EL (cell line): ENCODE data around the gene PRICKLE3.
"Not testable (repeated sequence)": the region's sequence is repeated elsewhere in the genome, so short reads cannot be mapped to it uniquely, and the experiment has no call there.

ENCODE experiments used
- DNase-seq: peaks from one replicate; pipeline ENCODE4 v3.0.0-alpha.2; 2016

Gene PRICKLE3

GRCh38 chrX:49177873-49178480, 8.2 kb downstream of the PRICKLE3 start:
- DNase-seq = no peak

DNA sequence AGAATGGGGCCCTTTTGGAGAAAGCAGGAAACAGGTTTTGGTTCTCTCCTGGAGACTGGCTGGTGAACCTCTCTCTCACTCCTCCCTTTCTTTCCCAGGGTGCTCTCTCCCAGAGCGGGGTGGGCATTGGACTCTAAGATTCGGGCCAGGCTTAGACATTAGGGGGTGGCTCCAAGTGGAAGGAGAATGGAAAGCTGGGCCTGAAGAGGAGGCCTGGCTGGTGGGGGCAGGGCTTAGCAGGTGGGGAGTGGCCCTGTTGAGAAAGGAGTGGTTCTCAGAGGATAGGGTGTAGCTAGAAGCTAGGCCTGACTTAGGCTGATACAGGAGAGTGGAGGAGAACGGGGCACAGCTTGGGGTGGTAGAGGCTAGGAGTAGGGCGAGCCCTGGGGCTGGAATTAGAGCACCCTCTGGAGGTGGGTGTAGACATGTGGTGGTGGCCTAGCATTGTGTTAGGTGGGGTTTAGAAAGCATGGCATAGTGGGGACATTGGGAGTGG, 8.8 kb downstream of the PRICKLE3 start:
- DNase-seq = no peak

- no peak for DNase-seq
Observed at GRCh38 chrX:49176421-49177326, 9.5 kb downstream of the PRICKLE3 start.

GRCh38 chrX:49175435-49176274, 10.5 kb downstream of the PRICKLE3 start:
- DNase-seq = no peak

- DNase-seq = no peak
Observed at GRCh38 chrX:49174723-49175122, 11.4 kb downstream of the PRICKLE3 start.

DNA sequence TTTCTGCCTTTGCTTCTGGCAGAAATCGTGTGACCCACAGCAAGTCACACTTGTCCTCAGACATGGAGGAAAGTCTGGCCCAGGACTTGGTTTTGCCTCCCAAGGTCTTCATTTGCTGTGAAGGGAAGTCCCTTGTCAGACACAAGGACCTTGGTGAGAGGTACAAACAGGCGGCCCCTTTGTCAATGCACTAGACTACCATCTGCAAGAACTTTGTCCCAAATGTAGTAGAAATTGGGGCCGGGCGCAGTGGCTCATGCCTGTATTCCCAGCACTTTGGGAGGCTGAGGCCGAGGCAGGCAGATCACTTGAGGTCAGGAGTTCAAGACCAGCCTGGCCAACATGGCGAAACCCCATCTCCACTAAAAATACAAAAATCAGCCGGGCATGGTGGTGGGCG, 12.6 kb downstream of the PRICKLE3 start:
- not testable (repeated sequence) for DNase-seq

DNA sequence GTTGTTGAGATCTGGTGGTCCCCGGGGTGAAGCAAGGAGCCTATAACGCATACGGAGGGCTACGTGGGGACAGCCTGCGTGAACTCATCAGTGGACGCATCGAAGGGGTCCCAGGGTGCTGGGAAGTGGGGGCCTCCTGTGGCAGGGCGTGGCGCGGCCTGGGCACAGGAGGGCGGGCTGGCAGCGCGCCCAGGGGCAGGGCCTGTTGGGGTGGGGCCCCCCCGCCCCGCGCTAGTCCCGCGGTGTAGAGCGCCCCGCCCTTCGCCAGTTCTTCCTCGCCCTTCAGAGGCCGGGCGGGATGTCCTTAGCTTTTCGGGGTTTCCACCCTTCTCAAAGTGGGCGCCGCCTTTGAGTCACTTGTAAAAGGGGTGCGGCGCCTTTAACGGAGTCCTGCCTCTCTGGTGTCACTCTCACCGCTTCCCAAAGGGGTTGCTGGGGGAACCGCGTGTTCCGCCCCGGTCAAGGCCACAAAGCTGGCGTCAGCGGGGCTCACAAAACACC, 13.8 kb downstream of the PRICKLE3 start:
- peak; percentile 70 for DNase-seq

DNA sequence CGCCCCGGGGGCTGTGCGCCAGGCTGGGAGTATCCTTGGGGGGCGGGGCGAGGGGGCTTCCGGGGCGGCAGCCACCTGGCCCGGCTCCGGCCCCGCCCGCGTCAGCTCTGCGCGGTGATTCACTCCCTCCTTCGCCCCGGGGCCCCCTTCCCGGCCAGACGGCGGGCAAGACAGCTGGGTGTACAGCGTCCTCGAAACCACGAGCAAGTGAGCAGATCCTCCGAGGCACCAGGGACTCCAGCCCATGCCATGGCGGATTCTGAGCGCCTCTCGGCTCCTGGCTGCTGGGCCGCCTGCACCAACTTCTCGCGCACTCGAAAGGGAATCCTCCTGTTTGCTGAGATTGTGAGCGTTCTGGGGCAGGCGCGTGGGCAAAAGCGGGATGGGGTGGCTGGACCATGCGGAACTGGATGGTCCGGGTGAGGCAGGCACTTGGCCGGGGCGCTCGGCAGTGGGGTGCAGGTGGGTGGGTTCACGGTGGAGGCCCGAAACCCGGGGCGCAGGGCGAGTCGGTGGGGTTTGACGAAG, 14.4 kb downstream of the PRICKLE3 start, which contains the start of gene PLP2:
TSS of gene PLP2 (plus strand) at position 147 of the 528 bp plus-strand sequence. CDS start at position 250, 103 bp downstream.
- peak; percentile 66 for DNase-seq

- no peak for DNase-seq
Observed at GRCh38 chrX:49167740-49168108, 18.4 kb downstream of the PRICKLE3 start.

- peak; percentile 80 for DNase-seq
Observed at GRCh38 chrX:49166914-49167739, 19.0 kb downstream of the PRICKLE3 start.

GRCh38 chrX:49165901-49166881, 20.0 kb downstream of the PRICKLE3 start:
- DNase-seq = peak; percentile 64

DNA sequence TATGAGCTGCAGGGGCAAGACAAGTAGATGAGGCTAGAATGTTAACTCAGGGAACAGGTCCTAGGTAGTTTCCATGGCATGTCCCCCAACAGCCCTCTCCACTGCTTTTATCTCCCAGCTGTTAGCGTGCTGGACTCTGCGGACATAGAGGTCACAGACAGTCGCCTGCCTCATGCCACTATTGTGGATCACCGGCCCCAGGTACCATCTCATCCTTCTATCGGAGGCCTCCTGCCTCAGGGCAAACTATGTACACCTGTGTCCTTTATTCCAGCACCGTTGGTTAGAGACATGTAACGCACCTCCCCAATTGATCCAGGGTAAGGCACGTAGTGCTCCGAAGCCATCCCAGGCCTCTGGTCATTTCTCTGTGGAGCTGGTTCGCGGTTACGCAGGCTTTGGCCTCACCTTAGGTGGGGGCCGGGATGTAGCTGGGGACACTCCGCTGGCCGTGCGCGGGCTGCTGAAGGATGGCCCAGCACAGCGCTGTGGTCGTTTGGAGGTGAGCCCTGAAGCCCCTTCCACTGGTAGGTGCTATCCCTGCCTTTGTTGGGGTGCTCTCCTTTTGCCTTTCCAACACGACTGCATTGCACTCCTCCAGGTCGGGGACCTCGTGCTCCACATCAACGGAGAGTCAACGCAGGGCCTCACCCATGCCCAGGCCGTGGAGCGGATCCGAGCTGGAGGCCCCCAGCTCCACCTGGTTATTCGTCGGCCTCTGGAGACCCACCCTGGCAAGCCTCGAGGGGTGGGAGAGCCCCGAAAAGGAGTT, 21.4 kb downstream of the PRICKLE3 start:
- DNase-seq = no peak

- DNase-seq = peak; percentile 79
Observed at GRCh38 chrX:49163555-49164419, 22.4 kb downstream of the PRICKLE3 start.

DNA sequence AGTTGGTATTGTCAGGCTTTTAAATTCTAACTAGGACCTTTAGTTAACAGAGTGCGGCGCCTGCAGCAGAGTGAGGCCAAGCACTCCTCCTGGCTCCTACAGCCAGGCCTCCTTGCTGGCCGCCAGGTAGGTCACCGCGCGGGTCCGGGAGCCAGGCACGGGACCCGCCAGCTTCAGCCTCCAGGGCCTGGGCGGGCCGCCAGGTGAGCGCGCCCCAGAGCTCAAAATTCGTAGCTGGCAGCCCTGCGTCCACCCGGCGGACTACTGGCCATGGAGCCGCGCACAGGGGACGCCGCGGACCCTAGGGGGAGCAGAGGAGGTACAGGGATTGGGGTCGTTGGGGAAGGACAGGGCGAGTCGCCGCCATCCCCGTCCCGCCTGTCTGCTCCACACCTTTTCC, 23.6 kb downstream of the PRICKLE3 start, which contains the start of gene MAGIX:
TSS of gene MAGIX (plus strand) at position 139 of the 400 bp plus-strand sequence. CDS start at position 271, 132 bp downstream.
- DNase-seq = no peak

- no peak for DNase-seq
Observed at GRCh38 chrX:49161632-49162031, 24.5 kb downstream of the PRICKLE3 start.

- DNase-seq = no peak
Observed at GRCh38 chrX:49160908-49161307, 25.3 kb downstream of the PRICKLE3 start.

- DNase-seq = no peak
Observed at GRCh38 chrX:49157194-49157593, 29.0 kb downstream of the PRICKLE3 start.
